IPS-20b (cell line): ENCODE results near the gene SOX1.

ENCODE experiments used
- H3K27ac ChIP-seq: one replicate; pipeline ENCODE4 v1.5.1; 2013; ENCODE audit warnings: low read length
- H3K27me3 ChIP-seq: 2 replicates; pipeline ENCODE4 v1.6.1; 2013; ENCODE audit warnings: mild to moderate bottlenecking, low read length, inconsistent platforms; ENCODE audit not compliant: insufficient read depth
- H3K36me3 ChIP-seq: 2 replicates; pipeline ENCODE4 v1.6.1; 2013; ENCODE audit warnings: low read depth, mild to moderate bottlenecking, inconsistent platforms, low read length, moderate library complexity; ENCODE audit not compliant: insufficient read depth
- H3K4me1 ChIP-seq: 2 replicates; pipeline ENCODE4 v1.6.1; 2013; ENCODE audit warnings: mild to moderate bottlenecking, control low read depth, inconsistent platforms, low read length, moderate library complexity; ENCODE audit not compliant: insufficient read depth
- H3K4me3 ChIP-seq: 2 replicates; pipeline ENCODE4 v1.5.1; 2013; ENCODE audit warnings: mild to moderate bottlenecking, low read length, inconsistent platforms
- H3K9ac ChIP-seq: 2 replicates; pipeline ENCODE4 v1.6.1; 2013; ENCODE audit warnings: low read depth, mild to moderate bottlenecking, inconsistent platforms, low read length, moderate library complexity
- H3K9me3 ChIP-seq: 2 replicates; pipeline ENCODE4 v1.6.1; 2013; ENCODE audit warnings: mild to moderate bottlenecking, low read depth, low read length, inconsistent platforms; ENCODE audit not compliant: insufficient read depth

The SOX1 gene

DNA sequence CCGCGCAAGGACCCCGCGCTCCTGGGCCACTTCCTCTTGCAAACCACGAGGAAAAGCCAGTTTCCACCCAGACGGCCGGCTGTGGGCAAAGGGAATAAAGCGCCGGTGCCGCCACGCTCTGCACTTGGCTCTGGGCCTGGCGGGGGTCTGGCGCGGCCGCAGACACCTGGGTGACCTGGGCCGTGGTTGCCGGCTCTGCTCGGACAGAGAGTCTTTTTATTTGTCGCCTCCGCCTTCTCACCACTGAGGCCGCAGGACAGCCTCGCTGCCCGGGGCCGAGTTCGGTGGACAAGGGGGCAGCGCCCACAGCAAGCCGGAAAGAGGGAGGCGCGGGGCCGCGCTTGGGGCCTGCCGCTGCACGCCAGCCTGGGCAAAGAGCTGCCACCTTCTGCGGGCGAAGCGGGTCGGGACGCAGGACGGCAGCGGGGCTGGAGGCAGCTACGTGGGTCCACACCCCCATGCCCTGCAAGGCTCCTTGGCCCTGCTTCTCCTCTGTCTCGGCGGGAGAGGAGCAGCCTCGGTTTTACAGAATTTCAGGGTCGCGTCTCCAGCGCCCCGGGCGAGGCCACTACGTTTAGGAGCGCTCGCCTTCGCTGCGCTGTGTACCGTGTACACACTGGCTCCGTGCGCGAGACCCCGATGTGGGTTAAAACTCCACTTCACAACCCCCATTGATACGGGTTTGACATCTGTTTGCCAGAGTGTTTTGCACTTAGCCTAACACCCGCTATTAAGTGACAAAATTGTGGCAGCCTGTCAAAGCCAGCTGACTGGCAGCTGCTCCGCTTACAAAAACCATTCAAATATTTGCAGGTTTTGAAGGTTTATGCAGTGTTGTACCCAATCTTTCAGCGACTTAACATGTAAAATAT, 13.0 kb upstream of the SOX1 start:
- no peak overlapping the region for H3K27ac ChIP-seq
- H3K9ac ChIP-seq = no peak overlapping the region
- H3K9me3 ChIP-seq = no peaks in the 10 kb centered on the region
- H3K4me1 ChIP-seq = no peaks in the 10 kb centered on the region; the same call in 1 of the 2 replicates
- no peaks in the 10 kb centered on the region for H3K36me3 ChIP-seq
- H3K4me3 ChIP-seq = peak overlapping the region; percentile 47; the same call in 1 of the 2 replicates
- peaks cover 100% of the 10 kb centered on the region for H3K27me3 ChIP-seq

DNA sequence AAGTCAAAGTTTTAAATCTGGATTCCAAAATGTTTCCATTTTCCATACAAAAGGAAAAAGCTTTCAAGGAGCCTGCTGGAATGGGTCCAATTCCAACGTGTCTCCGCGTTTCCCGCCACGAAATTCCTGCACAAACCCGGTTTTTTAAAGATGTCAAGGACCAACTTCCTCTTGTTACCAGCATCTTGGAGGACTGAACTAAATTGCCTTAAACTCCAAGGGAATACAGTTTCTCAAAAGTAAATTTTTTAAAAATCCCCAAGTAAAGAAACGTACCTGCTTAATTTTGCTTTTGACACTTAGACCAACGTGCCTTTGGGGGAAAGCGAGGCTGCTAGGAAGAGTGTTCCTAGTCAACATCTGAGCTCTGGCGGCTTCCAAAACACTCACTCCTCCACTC, 12.3 kb upstream of the SOX1 start:
- Histone ChIP-seq H3K4me1 (no peaks in the 10 kb centered on the region; the same call in 1 of the 2 replicates), H3K36me3 (no peaks in the 10 kb centered on the region), H3K9ac (no peak overlapping the region), H3K4me3 (no peak overlapping the region), H3K27me3 (peaks cover 100% of the 10 kb centered on the region), H3K9me3 (no peaks in the 10 kb centered on the region; the same call in 1 of the 2 replicates), H3K27ac (no peak overlapping the region)

GRCh38 chr13:112055036-112055914, 11.7 kb upstream of the SOX1 start:
- Histone ChIP-seq H3K9ac (no peak overlapping the region), H3K4me3 (peak overlapping the region; percentile 4; the same call in 1 of the 2 replicates), H3K27ac (no peak overlapping the region), H3K9me3 (no peaks in the 10 kb centered on the region; the same call in 1 of the 2 replicates), H3K4me1 (no peaks in the 10 kb centered on the region; the same call in 1 of the 2 replicates), H3K27me3 (peaks cover 100% of the 10 kb centered on the region), H3K36me3 (no peaks in the 10 kb centered on the region)

DNA sequence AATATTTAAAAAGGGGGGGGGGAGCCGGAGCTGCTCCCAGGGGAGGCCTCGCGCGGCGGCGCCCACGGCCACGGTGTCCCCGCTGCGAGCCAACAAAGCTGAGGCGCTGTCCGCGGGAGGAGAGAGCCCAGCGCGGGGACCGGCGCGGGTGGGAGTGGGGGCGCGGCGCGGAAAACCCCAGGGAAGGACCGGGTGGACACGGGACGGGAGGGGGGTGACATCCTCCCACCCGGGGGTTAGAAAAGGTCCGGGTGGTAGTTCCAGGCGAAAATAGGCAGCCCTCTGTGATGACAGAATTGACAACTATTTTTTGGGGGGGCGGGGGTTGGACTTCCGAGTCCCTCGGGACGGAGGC, 11.1 kb upstream of the SOX1 start:
- H3K36me3 ChIP-seq = no peaks in the 10 kb centered on the region
- no peak overlapping the region for H3K9ac ChIP-seq
- no peaks in the 10 kb centered on the region; the same call in 1 of the 2 replicates for H3K9me3 ChIP-seq
- no peak overlapping the region for H3K27ac ChIP-seq
- H3K27me3 ChIP-seq = peaks cover 100% of the 10 kb centered on the region
- peak overlapping the region; percentile 4; the same call in 1 of the 2 replicates for H3K4me3 ChIP-seq
- H3K4me1 ChIP-seq = no peaks in the 10 kb centered on the region; the same call in 1 of the 2 replicates

GRCh38 chr13:112056284-112056727, 10.6 kb upstream of the SOX1 start:
- Histone ChIP-seq H3K27ac (no peak overlapping the region), H3K4me1 (no peaks in the 10 kb centered on the region; the same call in 1 of the 2 replicates), H3K9ac (no peak overlapping the region), H3K9me3 (no peaks in the 10 kb centered on the region; the same call in 1 of the 2 replicates), H3K27me3 (peaks cover 100% of the 10 kb centered on the region), H3K36me3 (no peaks in the 10 kb centered on the region), H3K4me3 (peak overlapping the region; percentile 35; the same call in 1 of the 2 replicates)

DNA sequence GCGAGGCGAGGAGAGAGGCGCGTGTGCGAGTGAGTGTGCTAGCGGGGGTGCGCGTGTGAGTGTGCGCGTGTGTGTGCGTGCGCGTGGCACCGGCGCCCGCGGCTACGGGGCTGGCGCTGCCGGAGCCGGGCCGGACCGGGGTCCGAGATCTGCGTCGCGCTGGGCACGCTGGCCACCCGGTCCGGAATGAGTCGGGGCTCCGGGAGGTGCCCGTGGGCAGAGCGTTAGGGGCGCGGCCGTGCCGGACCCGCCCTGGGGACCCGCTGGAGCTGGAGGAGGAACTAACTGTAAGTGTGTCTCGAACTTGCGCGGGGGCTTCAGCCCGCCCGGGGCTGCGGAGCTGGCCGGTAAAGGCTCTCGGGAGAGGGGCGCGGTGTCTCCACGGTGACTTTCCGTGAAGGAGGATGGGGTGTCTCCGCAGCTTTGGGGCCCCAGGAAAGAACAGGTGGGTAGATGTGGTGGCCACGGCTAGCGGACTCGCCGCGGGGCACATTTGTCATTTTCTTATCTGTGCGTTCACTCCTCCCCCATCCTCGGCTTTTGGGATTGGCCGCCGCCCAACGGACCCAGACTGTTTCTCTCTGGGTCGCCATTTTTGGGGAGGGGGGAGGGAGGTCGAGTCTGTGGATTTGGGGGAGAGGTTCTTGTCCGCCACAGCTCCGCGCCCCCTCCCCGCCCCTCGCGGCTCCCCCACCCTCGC, 10.1 kb upstream of the SOX1 start:
- Histone ChIP-seq H3K9me3 (peaks cover 3% of the 10 kb centered on the region; the same call in 1 of the 2 replicates), H3K27me3 (peaks cover 100% of the 10 kb centered on the region), H3K36me3 (no peaks in the 10 kb centered on the region), H3K9ac (no peak overlapping the region), H3K27ac (no peak overlapping the region), H3K4me3 (peak overlapping the region; percentile 35; the same call in 1 of the 2 replicates), H3K4me1 (peaks cover 1% of the 10 kb centered on the region; the same call in 1 of the 2 replicates)

GRCh38 chr13:112057439-112057735, 9.6 kb upstream of the SOX1 start:
- H3K27me3 ChIP-seq = peaks cover 100% of the 10 kb centered on the region
- peaks cover 3% of the 10 kb centered on the region; the same call in 1 of the 2 replicates for H3K9me3 ChIP-seq
- H3K4me3 ChIP-seq = peak overlapping the region; percentile 16; the same call in 1 of the 2 replicates
- H3K36me3 ChIP-seq = no peaks in the 10 kb centered on the region
- H3K9ac ChIP-seq = no peak overlapping the region
- no peak overlapping the region for H3K27ac ChIP-seq
- H3K4me1 ChIP-seq = peaks cover 3% of the 10 kb centered on the region; the same call in 1 of the 2 replicates

DNA sequence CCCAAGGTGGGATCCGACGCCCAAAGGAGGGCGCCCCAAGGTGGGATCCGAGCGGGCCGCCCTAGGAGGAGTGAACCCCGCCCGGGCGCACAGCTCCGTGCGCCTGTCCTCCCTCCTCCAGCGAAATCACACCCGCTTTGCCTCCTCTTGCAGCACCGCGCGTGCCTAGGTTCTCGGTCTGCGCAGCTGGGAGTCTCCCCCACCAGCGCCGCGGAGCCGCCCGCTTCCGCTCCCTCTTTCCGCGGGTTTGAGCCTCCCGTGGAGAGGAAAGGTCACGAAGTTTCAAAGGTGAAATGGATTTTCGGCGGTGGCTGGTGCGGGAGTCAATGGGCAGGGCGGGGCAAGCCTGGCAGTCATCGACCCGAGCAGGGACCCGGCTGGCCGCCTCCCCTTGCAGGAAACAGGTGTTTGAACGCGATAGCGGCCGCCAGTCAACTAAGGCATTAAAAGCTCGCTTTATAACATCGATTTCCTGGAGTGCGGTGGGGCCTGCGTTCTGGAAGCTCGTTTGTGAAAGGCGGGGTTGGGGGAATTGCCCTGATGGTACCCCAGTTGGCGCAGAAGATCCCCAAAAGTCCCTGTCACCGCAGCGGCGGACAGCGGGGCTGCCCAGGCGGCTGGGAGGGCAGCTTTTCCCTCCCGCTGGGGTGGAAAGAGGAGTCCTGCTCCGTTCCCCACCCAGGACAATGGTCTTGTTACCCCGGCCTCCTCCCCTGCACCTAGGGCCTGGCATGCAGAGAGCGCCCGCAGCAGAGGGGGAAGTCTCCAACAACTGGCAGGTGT, 9.0 kb upstream of the SOX1 start:
- Histone ChIP-seq H3K4me3 (peak overlapping the region; percentile 16; the same call in 1 of the 2 replicates), H3K36me3 (no peaks in the 10 kb centered on the region), H3K27ac (no peak overlapping the region), H3K9me3 (peaks cover 3% of the 10 kb centered on the region; the same call in 1 of the 2 replicates), H3K9ac (no peak overlapping the region), H3K27me3 (peaks cover 100% of the 10 kb centered on the region), H3K4me1 (peaks cover 3% of the 10 kb centered on the region; the same call in 1 of the 2 replicates)

GRCh38 chr13:112058519-112058873, 8.5 kb upstream of the SOX1 start:
- peaks cover 100% of the 10 kb centered on the region for H3K27me3 ChIP-seq
- no peak overlapping the region for H3K9ac ChIP-seq
- no peak overlapping the region for H3K4me3 ChIP-seq
- peaks cover 3% of the 10 kb centered on the region; the same call in 1 of the 2 replicates for H3K9me3 ChIP-seq
- H3K36me3 ChIP-seq = no peaks in the 10 kb centered on the region
- peaks cover 3% of the 10 kb centered on the region; the same call in 1 of the 2 replicates for H3K4me1 ChIP-seq
- no peak overlapping the region for H3K27ac ChIP-seq

DNA sequence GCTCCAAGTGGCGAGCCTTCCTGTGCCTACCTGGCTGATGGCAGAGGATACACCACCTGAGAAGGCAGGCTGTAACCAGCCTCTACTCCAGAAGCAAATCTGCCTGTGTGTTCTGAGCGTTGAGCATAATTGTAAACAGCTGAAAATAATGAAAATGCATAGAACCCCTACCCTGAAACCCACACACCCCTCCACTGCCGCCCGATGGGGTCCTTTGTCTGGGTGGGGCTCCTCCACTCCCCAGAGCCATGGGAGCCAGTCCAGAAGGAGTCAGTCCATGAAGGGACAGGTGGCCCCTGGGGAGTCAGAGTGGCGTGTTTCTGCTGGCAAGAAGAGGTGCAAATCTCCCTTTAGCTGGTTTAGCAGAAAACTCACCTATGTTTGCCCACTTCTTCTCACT, 8.0 kb upstream of the SOX1 start:
- Histone ChIP-seq H3K4me1 (peaks cover 3% of the 10 kb centered on the region; the same call in 1 of the 2 replicates), H3K27ac (no peak overlapping the region), H3K9me3 (peaks cover 3% of the 10 kb centered on the region; the same call in 1 of the 2 replicates), H3K9ac (no peak overlapping the region), H3K36me3 (no peaks in the 10 kb centered on the region), H3K4me3 (no peak overlapping the region), H3K27me3 (peaks cover 100% of the 10 kb centered on the region)
